Esophagus squamous epithelium (tissue), 4 donors: ENCODE results near the gene PWWP2A.

Source experiments
- POLR2A ChIP-seq, 4 donors: fragments of 450-650 bp; IDR thresholded peaks; one replicate each; pipeline ENCODE4 v1.6.1; 2017; ENCODE audit warnings: antibody characterized with exemption in 4 of 4, mild to moderate bottlenecking in 4 of 4, moderate library complexity in 3 of 4
- TF ChIP-seq, protein P1 (sequence below), 6 experiments: fragments of 450-650 bp in 4 of 6; fragments of 200-600 bp in 2 of 6; sonication (generic) in 2 of 6; IDR thresholded peaks; one replicate each; pipeline ENCODE4 v1.5.1; 2016 to 2019; ENCODE audit warnings: antibody characterized with exemption in 6 of 6, mild to moderate bottlenecking in 4 of 6, moderate library complexity in 4 of 6

DNA sequence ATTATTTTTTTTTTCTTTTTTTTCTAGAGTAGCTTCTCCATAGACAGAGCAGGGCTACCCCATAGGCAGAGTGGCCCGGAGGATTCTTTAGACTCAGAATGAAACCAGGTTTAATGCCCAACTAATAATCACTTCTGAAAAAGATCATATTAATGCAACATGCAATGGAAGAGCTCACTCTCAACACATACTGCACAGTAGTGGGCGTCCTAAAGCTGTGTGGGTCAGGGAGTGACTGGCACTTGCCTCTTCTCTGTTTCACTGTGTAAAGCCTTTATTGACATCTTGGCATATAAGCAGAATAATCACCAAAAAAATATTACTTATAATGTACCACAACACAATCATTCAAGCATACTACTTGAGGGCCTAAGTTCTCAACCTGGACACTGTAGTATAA lies 11.1 kb downstream of the PWWP2A start:
- TF ChIP-seq, protein P1, sequence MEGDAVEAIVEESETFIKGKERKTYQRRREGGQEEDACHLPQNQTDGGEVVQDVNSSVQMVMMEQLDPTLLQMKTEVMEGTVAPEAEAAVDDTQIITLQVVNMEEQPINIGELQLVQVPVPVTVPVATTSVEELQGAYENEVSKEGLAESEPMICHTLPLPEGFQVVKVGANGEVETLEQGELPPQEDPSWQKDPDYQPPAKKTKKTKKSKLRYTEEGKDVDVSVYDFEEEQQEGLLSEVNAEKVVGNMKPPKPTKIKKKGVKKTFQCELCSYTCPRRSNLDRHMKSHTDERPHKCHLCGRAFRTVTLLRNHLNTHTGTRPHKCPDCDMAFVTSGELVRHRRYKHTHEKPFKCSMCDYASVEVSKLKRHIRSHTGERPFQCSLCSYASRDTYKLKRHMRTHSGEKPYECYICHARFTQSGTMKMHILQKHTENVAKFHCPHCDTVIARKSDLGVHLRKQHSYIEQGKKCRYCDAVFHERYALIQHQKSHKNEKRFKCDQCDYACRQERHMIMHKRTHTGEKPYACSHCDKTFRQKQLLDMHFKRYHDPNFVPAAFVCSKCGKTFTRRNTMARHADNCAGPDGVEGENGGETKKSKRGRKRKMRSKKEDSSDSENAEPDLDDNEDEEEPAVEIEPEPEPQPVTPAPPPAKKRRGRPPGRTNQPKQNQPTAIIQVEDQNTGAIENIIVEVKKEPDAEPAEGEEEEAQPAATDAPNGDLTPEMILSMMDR (IDR thresholded peaks at IDR 0.05), result no peak
- no peak for TF ChIP-seq POLR2A (IDR thresholded peaks at IDR 0.05)
